ENCODE results near the gene HIGD1A.

DNA sequence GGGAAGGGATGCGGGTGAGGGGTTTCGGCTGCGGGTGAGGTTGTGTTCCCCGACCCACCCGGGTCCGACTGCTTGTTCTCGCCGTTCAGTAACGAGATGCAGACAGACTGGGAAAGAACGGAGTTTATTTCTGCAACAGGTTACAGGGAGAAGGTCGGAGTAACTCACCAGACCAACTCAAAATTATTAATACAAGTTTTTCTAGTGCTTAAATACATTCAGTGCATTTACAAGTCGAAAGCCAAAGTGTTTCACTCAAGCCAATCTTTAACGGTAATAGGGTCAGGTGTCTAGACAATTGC is 492 bp upstream of the HIGD1A start:
- TF ChIP-seq, protein P1, sequence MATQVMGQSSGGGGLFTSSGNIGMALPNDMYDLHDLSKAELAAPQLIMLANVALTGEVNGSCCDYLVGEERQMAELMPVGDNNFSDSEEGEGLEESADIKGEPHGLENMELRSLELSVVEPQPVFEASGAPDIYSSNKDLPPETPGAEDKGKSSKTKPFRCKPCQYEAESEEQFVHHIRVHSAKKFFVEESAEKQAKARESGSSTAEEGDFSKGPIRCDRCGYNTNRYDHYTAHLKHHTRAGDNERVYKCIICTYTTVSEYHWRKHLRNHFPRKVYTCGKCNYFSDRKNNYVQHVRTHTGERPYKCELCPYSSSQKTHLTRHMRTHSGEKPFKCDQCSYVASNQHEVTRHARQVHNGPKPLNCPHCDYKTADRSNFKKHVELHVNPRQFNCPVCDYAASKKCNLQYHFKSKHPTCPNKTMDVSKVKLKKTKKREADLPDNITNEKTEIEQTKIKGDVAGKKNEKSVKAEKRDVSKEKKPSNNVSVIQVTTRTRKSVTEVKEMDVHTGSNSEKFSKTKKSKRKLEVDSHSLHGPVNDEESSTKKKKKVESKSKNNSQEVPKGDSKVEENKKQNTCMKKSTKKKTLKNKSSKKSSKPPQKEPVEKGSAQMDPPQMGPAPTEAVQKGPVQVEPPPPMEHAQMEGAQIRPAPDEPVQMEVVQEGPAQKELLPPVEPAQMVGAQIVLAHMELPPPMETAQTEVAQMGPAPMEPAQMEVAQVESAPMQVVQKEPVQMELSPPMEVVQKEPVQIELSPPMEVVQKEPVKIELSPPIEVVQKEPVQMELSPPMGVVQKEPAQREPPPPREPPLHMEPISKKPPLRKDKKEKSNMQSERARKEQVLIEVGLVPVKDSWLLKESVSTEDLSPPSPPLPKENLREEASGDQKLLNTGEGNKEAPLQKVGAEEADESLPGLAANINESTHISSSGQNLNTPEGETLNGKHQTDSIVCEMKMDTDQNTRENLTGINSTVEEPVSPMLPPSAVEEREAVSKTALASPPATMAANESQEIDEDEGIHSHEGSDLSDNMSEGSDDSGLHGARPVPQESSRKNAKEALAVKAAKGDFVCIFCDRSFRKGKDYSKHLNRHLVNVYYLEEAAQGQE (IDR thresholded peaks at IDR 0.05; ENCODE audit: borderline replicate concordance), result no peak
- TF ChIP-seq, protein P1 (CRISPR knock-in tag; IDR thresholded peaks at IDR 0.05; ENCODE audit: low read depth), result no peak
- no peak for TF ChIP-seq TARDBP (IDR thresholded peaks at IDR 0.05)
- TF ChIP-seq TEAD4 (IDR thresholded peaks at IDR 0.05; ENCODE audit: low read length), result no peak
- no peak for TF ChIP-seq TEAD4 (CRISPR knock-in tag; IDR thresholded peaks at IDR 0.05; ENCODE audit: borderline replicate concordance)
- no peak for TF ChIP-seq ZBTB1 (CRISPR knock-in tag; IDR thresholded peaks at IDR 0.05; ENCODE audit: borderline replicate concordance, low read depth)
- TF ChIP-seq, protein P2, sequence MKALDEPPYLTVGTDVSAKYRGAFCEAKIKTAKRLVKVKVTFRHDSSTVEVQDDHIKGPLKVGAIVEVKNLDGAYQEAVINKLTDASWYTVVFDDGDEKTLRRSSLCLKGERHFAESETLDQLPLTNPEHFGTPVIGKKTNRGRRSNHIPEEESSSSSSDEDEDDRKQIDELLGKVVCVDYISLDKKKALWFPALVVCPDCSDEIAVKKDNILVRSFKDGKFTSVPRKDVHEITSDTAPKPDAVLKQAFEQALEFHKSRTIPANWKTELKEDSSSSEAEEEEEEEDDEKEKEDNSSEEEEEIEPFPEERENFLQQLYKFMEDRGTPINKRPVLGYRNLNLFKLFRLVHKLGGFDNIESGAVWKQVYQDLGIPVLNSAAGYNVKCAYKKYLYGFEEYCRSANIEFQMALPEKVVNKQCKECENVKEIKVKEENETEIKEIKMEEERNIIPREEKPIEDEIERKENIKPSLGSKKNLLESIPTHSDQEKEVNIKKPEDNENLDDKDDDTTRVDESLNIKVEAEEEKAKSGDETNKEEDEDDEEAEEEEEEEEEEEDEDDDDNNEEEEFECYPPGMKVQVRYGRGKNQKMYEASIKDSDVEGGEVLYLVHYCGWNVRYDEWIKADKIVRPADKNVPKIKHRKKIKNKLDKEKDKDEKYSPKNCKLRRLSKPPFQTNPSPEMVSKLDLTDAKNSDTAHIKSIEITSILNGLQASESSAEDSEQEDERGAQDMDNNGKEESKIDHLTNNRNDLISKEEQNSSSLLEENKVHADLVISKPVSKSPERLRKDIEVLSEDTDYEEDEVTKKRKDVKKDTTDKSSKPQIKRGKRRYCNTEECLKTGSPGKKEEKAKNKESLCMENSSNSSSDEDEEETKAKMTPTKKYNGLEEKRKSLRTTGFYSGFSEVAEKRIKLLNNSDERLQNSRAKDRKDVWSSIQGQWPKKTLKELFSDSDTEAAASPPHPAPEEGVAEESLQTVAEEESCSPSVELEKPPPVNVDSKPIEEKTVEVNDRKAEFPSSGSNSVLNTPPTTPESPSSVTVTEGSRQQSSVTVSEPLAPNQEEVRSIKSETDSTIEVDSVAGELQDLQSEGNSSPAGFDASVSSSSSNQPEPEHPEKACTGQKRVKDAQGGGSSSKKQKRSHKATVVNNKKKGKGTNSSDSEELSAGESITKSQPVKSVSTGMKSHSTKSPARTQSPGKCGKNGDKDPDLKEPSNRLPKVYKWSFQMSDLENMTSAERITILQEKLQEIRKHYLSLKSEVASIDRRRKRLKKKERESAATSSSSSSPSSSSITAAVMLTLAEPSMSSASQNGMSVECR (CRISPR knock-in tag; IDR thresholded peaks at IDR 0.05), result no peak
- TF ChIP-seq XRCC5 (IDR thresholded peaks at IDR 0.05; ENCODE audit: low read depth, low read length), result no peak
- TF ChIP-seq, protein P3, sequence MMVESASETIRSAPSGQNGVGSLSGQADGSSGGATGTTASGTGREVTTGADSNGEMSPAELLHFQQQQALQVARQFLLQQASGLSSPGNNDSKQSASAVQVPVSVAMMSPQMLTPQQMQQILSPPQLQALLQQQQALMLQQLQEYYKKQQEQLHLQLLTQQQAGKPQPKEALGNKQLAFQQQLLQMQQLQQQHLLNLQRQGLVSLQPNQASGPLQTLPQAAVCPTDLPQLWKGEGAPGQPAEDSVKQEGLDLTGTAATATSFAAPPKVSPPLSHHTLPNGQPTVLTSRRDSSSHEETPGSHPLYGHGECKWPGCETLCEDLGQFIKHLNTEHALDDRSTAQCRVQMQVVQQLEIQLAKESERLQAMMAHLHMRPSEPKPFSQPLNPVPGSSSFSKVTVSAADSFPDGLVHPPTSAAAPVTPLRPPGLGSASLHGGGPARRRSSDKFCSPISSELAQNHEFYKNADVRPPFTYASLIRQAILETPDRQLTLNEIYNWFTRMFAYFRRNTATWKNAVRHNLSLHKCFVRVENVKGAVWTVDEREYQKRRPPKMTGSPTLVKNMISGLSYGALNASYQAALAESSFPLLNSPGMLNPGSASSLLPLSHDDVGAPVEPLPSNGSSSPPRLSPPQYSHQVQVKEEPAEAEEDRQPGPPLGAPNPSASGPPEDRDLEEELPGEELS (CRISPR knock-in tag; IDR thresholded peaks at IDR 0.05; ENCODE audit: borderline replicate concordance), result no peak
- no peak for TF ChIP-seq EP300 (IDR thresholded peaks at IDR 0.05; ENCODE audit: low read length)
- TF ChIP-seq MIER1 (IDR thresholded peaks at IDR 0.05; ENCODE audit: low read depth), result no peak
- no peak for TF ChIP-seq CREM (IDR thresholded peaks at IDR 0.05; ENCODE audit: low read depth)
- TF ChIP-seq FOXM1 (IDR thresholded peaks at IDR 0.05; ENCODE audit: low read depth), result no peak
- 0 out of 2 replicates have a peak, but pooled peaks have one; percentile 61 for TF ChIP-seq FOXM1 (CRISPR knock-in tag; IDR thresholded peaks at IDR 0.05; ENCODE audit: low read depth)
- no peak for TF ChIP-seq ZNF311 (CRISPR knock-in tag; IDR thresholded peaks at IDR 0.05)
- no peak for TF ChIP-seq E2F3 (CRISPR knock-in tag; IDR thresholded peaks at IDR 0.05)
